ENCODE measurements around the gene PLXDC2. TPM values are rescaled to one million over a fixed set of nuclear protein-coding genes. Genes with fewer than 3 reads are reported as not detected.

Gene PLXDC2
- total RNA-seq, 1 experiment from 2014 or later = 38.7 TPM

DNA sequence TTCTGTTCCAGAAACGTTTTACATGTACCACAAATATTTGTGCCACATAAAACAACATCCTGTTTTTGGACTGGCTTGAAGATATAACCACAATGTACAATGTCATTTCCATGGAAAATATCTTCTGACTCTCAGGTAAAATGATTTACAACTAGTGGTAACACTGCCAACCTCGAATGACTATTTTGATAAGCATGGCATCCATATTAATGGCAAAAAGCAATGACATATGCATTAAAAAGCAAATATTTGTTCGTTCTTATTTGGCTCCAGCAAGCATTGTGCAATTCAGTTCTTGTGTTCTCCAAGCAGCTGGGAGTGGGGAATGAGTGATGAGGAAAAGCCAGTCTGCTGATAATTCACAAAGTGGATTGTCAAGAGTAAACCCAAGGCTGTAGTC is 289.0 kb downstream of the PLXDC2 start:
- Mint-ChIP-seq H3K4me1 (peaks cover 4 to 6% of the 10 kb centered on the region in 2 experiments; a peak in 2 of 4 replicates), H3K4me3 (no peak overlapping the region), H3K27ac (no peak overlapping the region), H3K36me3 (ENCODE audit: insufficient read depth in 1 of 3, low read depth in 3 of 3) (no peaks in the 10 kb centered on the region; a peak in 2 of 7 replicates), H3K27me3 (ENCODE audit: low read depth) (no peaks in the 10 kb centered on the region), H3K9me3 (no peaks in the 10 kb centered on the region)
- Histone ChIP-seq H3K79me2 (ENCODE audit: insufficient read depth, low read length) (no peaks in the 10 kb centered on the region), H3K4ac (ENCODE audit: low read depth, low read length) (no peak overlapping the region), H3K14ac (ENCODE audit: insufficient read depth, low read length) (no peak overlapping the region), H2AK5ac (ENCODE audit: insufficient read length, low read length) (no peak overlapping the region), H3K4me1 (ENCODE audit: insufficient read depth, low read length) (no peaks in the 10 kb centered on the region; the same call in 1 of the 2 replicates), H3K4me2 (ENCODE audit: insufficient read depth, insufficient read length, low read length) (no peak overlapping the region), H2BK120ac (ENCODE audit: low read depth, low read length, poor library complexity, severe bottlenecking) (no peak overlapping the region), H3K18ac (ENCODE audit: insufficient read length, low read depth, low read length) (no peak overlapping the region), H3K27ac (ENCODE audit: insufficient read length, low read depth, low read length) (no peak overlapping the region), H4K20me1 (ENCODE audit: control insufficient read depth, insufficient read depth, insufficient read length) (no peaks in the 10 kb centered on the region), H3K56ac (ENCODE audit: insufficient read length, low read depth, low read length) (no peak overlapping the region), H2BK12ac (ENCODE audit: insufficient read length, low read depth, low read length) (no peak overlapping the region), H3K79me1 (ENCODE audit: insufficient read depth, low read depth, low read length, poor library complexity, severe bottlenecking) (no peaks in the 10 kb centered on the region), H2BK5ac (ENCODE audit: insufficient read length, low read length) (no peak overlapping the region), H2BK20ac (ENCODE audit: low read depth, low read length, poor library complexity, severe bottlenecking) (no peak overlapping the region), H3T11ph (ENCODE audit: low read length) (no peak overlapping the region), H4K91ac (ENCODE audit: insufficient read length, low read depth, low read length) (no peak overlapping the region), H2AFZ (ENCODE audit: low read length) (no peak overlapping the region), H3K23me2 (ENCODE audit: insufficient read length, low read depth, low read length, poor library complexity, severe bottlenecking) (no peaks in the 10 kb centered on the region), H3K27me3 (ENCODE audit: insufficient read depth, low read length) (no peaks in the 10 kb centered on the region), H3K9me3 (ENCODE audit: control insufficient read depth, low read depth, low read length) (no peaks in the 10 kb centered on the region), H3K23ac (ENCODE audit: insufficient read length, low read depth, low read length) (no peak overlapping the region), H3K9ac (ENCODE audit: extremely low read depth, insufficient read length, low read length) (peak overlapping the region; percentile 17), H4K8ac (replicated peaks; ENCODE audit: insufficient read length, low read depth, low read length) (no peak overlapping the region), H4K5ac (ENCODE audit: insufficient read length, low read depth, low read length) (no peak overlapping the region), H2BK15ac (ENCODE audit: low read depth, low read length) (no peak overlapping the region)
- WGBS (ENCODE audit: extremely low coverage, insufficient read length, low lambda C conversion rate) = no CpG with 5 or more reads among the region's 3 CpGs
- DNase-seq = no peak
- TF ChIP-seq, protein P1, sequence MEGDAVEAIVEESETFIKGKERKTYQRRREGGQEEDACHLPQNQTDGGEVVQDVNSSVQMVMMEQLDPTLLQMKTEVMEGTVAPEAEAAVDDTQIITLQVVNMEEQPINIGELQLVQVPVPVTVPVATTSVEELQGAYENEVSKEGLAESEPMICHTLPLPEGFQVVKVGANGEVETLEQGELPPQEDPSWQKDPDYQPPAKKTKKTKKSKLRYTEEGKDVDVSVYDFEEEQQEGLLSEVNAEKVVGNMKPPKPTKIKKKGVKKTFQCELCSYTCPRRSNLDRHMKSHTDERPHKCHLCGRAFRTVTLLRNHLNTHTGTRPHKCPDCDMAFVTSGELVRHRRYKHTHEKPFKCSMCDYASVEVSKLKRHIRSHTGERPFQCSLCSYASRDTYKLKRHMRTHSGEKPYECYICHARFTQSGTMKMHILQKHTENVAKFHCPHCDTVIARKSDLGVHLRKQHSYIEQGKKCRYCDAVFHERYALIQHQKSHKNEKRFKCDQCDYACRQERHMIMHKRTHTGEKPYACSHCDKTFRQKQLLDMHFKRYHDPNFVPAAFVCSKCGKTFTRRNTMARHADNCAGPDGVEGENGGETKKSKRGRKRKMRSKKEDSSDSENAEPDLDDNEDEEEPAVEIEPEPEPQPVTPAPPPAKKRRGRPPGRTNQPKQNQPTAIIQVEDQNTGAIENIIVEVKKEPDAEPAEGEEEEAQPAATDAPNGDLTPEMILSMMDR (conservative IDR thresholded peaks at IDR 0.05) = no peak

Measured in H9 (cell line).